HEK293T (cell line): ENCODE data around the gene NUSAP1.

Experiments used
- BHLHE40 ChIP-seq: fragments of 450-650 bp; IDR thresholded peaks from 2 replicates; pipeline ENCODE4 v1.6.1; 2016; ENCODE audit warnings: mild to moderate bottlenecking, moderate library complexity, borderline replicate concordance
- CTBP1 ChIP-seq: fragments of 450-650 bp; IDR thresholded peaks from 2 replicates; pipeline ENCODE4 v1.6.1; 2016; ENCODE audit warnings: borderline replicate concordance
- FOXA1 ChIP-seq: fragments of 450-650 bp; IDR thresholded peaks from 2 replicates; pipeline ENCODE4 v1.6.1; 2016; ENCODE audit warnings: mild to moderate bottlenecking
- FOXM1 ChIP-seq: fragments of 450-650 bp; IDR thresholded peaks from 2 replicates; pipeline ENCODE4 v1.6.1; 2017; ENCODE audit warnings: mild to moderate bottlenecking, borderline replicate concordance
- LEF1 ChIP-seq: fragments of 450-650 bp; IDR thresholded peaks from 2 replicates; pipeline ENCODE4 v1.6.1; 2017; ENCODE audit warnings: mild to moderate bottlenecking, borderline replicate concordance
- SP1 ChIP-seq: fragments of 450-650 bp; IDR thresholded peaks from 2 replicates; pipeline ENCODE4 v1.6.1; 2017
- SUZ12 ChIP-seq: fragments of 450-650 bp; IDR thresholded peaks from 2 replicates; pipeline ENCODE4 v1.6.1; 2016; ENCODE audit warnings: mild to moderate bottlenecking
- TARDBP ChIP-seq: fragments of 450-650 bp; IDR thresholded peaks from 2 replicates; pipeline ENCODE4 v1.6.1; 2016

GRCh38 chr15:41416742-41417417 lies 84.2 kb downstream of the NUSAP1 start, which contains the start of gene RTF1:
- TF ChIP-seq SUZ12 (no peak), BHLHE40 (no peak), CTBP1 (no peak), FOXM1 (no peak), LEF1 (no peak), TARDBP (no peak), FOXA1 (no peak), SP1 (no peak)
